Measurements from ENCODE around the gene CFAP45. TPM values are rescaled to one million over a fixed set of nuclear protein-coding genes. Genes with fewer than 3 reads are reported as not detected.

Gene CFAP45
- total and polyA plus RNA-seq, 2 experiments from 2014 or later: 0.36 TPM; not detected in 1

DNA sequence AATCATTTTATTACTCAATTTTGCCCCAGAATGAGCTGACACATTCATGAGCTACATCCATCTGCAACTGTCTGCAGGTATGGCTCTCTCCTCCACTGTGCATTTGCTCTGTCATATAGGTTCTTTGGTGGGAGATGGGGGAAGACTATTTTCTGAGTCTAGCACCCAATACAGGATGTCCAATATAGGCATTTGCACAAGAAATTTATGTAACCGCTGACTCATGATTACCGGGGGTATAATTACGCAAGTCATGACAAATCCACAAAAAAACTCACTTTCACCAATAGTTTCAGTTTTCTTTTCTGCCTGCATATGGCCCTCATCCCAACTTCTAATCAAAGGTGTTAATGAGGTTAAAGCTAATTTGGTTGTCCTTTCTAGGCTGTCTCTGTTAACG lies 20.0 kb downstream of the CFAP45 start:
- no peaks in the 10 kb centered on the region for H3K79me2 ChIP-seq (replicated peaks; ENCODE audit: insufficient read depth)
- H2AFZ ChIP-seq: no peak overlapping the region
- ATAC-seq (no peak), DNase-seq (ENCODE audit: low spot score) (no peak)
- no peak for TF ChIP-seq STAT1 (IDR thresholded peaks at IDR 0.05; ENCODE audit: unreplicated experiment)
- TF ChIP-seq EZH2phosphoT487 (IDR thresholded peaks at IDR 0.05; ENCODE audit: unreplicated experiment): no peak
- TF ChIP-seq, protein P1, sequence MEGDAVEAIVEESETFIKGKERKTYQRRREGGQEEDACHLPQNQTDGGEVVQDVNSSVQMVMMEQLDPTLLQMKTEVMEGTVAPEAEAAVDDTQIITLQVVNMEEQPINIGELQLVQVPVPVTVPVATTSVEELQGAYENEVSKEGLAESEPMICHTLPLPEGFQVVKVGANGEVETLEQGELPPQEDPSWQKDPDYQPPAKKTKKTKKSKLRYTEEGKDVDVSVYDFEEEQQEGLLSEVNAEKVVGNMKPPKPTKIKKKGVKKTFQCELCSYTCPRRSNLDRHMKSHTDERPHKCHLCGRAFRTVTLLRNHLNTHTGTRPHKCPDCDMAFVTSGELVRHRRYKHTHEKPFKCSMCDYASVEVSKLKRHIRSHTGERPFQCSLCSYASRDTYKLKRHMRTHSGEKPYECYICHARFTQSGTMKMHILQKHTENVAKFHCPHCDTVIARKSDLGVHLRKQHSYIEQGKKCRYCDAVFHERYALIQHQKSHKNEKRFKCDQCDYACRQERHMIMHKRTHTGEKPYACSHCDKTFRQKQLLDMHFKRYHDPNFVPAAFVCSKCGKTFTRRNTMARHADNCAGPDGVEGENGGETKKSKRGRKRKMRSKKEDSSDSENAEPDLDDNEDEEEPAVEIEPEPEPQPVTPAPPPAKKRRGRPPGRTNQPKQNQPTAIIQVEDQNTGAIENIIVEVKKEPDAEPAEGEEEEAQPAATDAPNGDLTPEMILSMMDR (conservative IDR thresholded peaks at IDR 0.05; ENCODE audit: low read depth in 2 of 2): no peak
- no peak for TF ChIP-seq CREB1 (CRISPR knock-in tag; IDR thresholded peaks at IDR 0.05; ENCODE audit: low read depth)
- TF ChIP-seq ZNF331 (CRISPR knock-in tag; IDR thresholded peaks at IDR 0.05; ENCODE audit: low read depth): no peak
- TF ChIP-seq, protein P2, sequence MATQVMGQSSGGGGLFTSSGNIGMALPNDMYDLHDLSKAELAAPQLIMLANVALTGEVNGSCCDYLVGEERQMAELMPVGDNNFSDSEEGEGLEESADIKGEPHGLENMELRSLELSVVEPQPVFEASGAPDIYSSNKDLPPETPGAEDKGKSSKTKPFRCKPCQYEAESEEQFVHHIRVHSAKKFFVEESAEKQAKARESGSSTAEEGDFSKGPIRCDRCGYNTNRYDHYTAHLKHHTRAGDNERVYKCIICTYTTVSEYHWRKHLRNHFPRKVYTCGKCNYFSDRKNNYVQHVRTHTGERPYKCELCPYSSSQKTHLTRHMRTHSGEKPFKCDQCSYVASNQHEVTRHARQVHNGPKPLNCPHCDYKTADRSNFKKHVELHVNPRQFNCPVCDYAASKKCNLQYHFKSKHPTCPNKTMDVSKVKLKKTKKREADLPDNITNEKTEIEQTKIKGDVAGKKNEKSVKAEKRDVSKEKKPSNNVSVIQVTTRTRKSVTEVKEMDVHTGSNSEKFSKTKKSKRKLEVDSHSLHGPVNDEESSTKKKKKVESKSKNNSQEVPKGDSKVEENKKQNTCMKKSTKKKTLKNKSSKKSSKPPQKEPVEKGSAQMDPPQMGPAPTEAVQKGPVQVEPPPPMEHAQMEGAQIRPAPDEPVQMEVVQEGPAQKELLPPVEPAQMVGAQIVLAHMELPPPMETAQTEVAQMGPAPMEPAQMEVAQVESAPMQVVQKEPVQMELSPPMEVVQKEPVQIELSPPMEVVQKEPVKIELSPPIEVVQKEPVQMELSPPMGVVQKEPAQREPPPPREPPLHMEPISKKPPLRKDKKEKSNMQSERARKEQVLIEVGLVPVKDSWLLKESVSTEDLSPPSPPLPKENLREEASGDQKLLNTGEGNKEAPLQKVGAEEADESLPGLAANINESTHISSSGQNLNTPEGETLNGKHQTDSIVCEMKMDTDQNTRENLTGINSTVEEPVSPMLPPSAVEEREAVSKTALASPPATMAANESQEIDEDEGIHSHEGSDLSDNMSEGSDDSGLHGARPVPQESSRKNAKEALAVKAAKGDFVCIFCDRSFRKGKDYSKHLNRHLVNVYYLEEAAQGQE (IDR thresholded peaks at IDR 0.05; ENCODE audit: unreplicated experiment): no peak
- TF ChIP-seq POLR2AphosphoS5 (IDR thresholded peaks at IDR 0.05; ENCODE audit: low read depth): no peak
- TF ChIP-seq ZNF114 (CRISPR knock-in tag; IDR thresholded peaks at IDR 0.05): no peak
- TF ChIP-seq, protein P3, sequence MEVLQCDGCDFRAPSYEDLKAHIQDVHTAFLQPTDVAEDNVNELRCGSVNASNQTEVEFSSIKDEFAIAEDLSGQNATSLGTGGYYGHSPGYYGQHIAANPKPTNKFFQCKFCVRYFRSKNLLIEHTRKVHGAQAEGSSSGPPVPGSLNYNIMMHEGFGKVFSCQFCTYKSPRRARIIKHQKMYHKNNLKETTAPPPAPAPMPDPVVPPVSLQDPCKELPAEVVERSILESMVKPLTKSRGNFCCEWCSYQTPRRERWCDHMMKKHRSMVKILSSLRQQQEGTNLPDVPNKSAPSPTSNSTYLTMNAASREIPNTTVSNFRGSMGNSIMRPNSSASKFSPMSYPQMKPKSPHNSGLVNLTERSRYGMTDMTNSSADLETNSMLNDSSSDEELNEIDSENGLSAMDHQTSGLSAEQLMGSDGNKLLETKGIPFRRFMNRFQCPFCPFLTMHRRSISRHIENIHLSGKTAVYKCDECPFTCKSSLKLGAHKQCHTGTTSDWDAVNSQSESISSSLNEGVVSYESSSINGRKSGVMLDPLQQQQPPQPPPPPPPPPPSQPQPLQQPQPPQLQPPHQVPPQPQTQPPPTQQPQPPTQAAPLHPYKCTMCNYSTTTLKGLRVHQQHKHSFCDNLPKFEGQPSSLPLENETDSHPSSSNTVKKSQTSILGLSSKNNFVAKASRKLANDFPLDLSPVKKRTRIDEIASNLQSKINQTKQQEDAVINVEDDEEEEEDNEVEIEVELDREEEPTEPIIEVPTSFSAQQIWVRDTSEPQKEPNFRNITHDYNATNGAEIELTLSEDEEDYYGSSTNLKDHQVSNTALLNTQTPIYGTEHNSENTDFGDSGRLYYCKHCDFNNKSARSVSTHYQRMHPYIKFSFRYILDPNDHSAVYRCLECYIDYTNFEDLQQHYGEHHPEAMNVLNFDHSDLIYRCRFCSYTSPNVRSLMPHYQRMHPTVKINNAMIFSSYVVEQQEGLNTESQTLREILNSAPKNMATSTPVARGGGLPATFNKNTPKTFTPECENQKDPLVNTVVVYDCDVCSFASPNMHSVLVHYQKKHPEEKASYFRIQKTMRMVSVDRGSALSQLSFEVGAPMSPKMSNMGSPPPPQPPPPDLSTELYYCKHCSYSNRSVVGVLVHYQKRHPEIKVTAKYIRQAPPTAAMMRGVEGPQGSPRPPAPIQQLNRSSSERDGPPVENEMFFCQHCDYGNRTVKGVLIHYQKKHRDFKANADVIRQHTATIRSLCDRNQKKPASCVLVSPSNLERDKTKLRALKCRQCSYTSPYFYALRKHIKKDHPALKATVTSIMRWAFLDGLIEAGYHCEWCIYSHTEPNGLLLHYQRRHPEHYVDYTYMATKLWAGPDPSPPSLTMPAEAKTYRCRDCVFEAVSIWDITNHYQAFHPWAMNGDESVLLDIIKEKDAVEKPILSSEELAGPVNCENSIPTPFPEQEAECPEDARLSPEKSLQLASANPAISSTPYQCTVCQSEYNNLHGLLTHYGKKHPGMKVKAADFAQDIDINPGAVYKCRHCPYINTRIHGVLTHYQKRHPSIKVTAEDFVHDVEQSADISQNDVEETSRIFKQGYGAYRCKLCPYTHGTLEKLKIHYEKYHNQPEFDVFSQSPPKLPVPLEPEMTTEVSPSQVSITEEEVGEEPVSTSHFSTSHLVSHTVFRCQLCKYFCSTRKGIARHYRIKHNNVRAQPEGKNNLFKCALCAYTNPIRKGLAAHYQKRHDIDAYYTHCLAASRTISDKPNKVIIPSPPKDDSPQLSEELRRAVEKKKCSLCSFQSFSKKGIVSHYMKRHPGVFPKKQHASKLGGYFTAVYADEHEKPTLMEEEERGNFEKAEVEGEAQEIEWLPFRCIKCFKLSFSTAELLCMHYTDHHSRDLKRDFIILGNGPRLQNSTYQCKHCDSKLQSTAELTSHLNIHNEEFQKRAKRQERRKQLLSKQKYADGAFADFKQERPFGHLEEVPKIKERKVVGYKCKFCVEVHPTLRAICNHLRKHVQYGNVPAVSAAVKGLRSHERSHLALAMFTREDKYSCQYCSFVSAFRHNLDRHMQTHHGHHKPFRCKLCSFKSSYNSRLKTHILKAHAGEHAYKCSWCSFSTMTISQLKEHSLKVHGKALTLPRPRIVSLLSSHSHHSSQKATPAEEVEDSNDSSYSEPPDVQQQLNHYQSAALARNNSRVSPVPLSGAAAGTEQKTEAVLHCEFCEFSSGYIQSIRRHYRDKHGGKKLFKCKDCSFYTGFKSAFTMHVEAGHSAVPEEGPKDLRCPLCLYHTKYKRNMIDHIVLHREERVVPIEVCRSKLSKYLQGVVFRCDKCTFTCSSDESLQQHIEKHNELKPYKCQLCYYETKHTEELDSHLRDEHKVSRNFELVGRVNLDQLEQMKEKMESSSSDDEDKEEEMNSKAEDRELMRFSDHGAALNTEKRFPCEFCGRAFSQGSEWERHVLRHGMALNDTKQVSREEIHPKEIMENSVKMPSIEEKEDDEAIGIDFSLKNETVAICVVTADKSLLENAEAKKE (CRISPR knock-in tag; IDR thresholded peaks at IDR 0.05): no peak
- no peak for TF ChIP-seq NANOG (IDR thresholded peaks at IDR 0.05; ENCODE audit: borderline replicate concordance)
- TF ChIP-seq, protein P4, sequence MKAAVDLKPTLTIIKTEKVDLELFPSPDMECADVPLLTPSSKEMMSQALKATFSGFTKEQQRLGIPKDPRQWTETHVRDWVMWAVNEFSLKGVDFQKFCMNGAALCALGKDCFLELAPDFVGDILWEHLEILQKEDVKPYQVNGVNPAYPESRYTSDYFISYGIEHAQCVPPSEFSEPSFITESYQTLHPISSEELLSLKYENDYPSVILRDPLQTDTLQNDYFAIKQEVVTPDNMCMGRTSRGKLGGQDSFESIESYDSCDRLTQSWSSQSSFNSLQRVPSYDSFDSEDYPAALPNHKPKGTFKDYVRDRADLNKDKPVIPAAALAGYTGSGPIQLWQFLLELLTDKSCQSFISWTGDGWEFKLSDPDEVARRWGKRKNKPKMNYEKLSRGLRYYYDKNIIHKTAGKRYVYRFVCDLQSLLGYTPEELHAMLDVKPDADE (IDR thresholded peaks at IDR 0.05): no peak
- TF ChIP-seq JUNB (IDR thresholded peaks at IDR 0.05; ENCODE audit: unreplicated experiment): no peak
- no peak for TF ChIP-seq EZH2 (IDR thresholded peaks at IDR 0.05; ENCODE audit: low read depth, unreplicated experiment)
- no peaks in the 10 kb centered on the region for H3K27me3 ChIP-seq (ENCODE audit: insufficient read depth)
- H3K9me3 Mint-ChIP-seq: no peaks in the 10 kb centered on the region
- H3F3A ChIP-seq (replicated peaks; ENCODE audit: low read depth): no peaks in the 10 kb centered on the region
- no peak overlapping the region for H3K4me2 ChIP-seq
- H3K36me3 Mint-ChIP-seq (ENCODE audit: low read depth): no peaks in the 10 kb centered on the region
- H3K4me1 Mint-ChIP-seq: no peaks in the 10 kb centered on the region
- no peaks in the 10 kb centered on the region for H3K27me3 Mint-ChIP-seq (ENCODE audit: insufficient read depth, low read depth, poor library complexity)
- H3K4me3 Mint-ChIP-seq: no peak overlapping the region
- peaks cover 5% of the 10 kb centered on the region; the same call in 1 of the 2 replicates for H3K4me1 ChIP-seq (ENCODE audit: insufficient read depth)
- no peak overlapping the region for H3K27ac Mint-ChIP-seq
- H3K9me2 ChIP-seq (ENCODE audit: insufficient read depth): no peaks in the 10 kb centered on the region
- no peak overlapping the region for H3K4me3 ChIP-seq
- no peak overlapping the region for H3K27ac ChIP-seq (ENCODE audit: low read depth)
- H3K36me3 ChIP-seq (ENCODE audit: insufficient read depth): no peaks in the 10 kb centered on the region
- H4K20me1 ChIP-seq (replicated peaks; ENCODE audit: insufficient read depth): no peaks in the 10 kb centered on the region

Data from GM23338 (cell line).